SK-N-SH (cell line): ENCODE results near the gene SLC13A2. TPM values are rescaled to one million over a fixed set of nuclear protein-coding genes. Genes with fewer than 3 reads are reported as not detected.

Experiments used
- CTCF ChIA-PET: fragments of 300-600, 350-600 bp; formaldehyde crosslinking; extraction: SDS; loops from one replicate; lab custom pipeline; 2021; lab: Yijun Ruan, JAX
- POLR2A ChIA-PET: fragments of 350-600 bp; sonication (Branson Sonifier 250); formaldehyde crosslinking; extraction: SDS; loops from one replicate; lab custom pipeline; 2020; ENCODE audit warnings: antibody characterized with exemption, inconsistent platforms; lab: Yijun Ruan, JAX
- DNase-seq: peaks from one replicate; pipeline ENCODE4 v3.0.0; 2012
- H2AFZ ChIP-seq: fragments of 200-600 bp; sonication (generic); 2 replicates; pipeline ENCODE4 v1.8.1; 2016; ENCODE audit warnings: antibody characterized with exemption, mild to moderate bottlenecking, low read depth
- H3F3A ChIP-seq: fragments of 200-600 bp; sonication (generic); replicated peaks from 2 replicates; pipeline ENCODE3; 2016; ENCODE audit warnings: antibody characterized with exemption, mild to moderate bottlenecking; ENCODE audit not compliant: insufficient read depth
- H3K27ac ChIP-seq, 2 experiments: fragments of 200-500 bp in 1 of 2; fragments of 200-600 bp in 1 of 2; sonication (Bioruptor generic) in 1 of 2; sonication (generic), shearing (Covaris generic) in 1 of 2; 2 replicates each; pipeline versions ENCODE4 v1.5.1 to v1.6.1; 2014 to 2016; ENCODE audit warnings: low read depth in 2 of 2, inconsistent platforms in 1 of 2, low read length in 1 of 2, mild to moderate bottlenecking in 1 of 2, mixed read lengths in 1 of 2
- H3K27me3 ChIP-seq: fragments of 200-600 bp; sonication (generic), shearing (Covaris generic); 2 replicates; pipeline ENCODE4 v1.6.1; 2016; ENCODE audit warnings: mixed run types; ENCODE audit not compliant: insufficient read depth
- H3K36me3 ChIP-seq, 2 experiments: fragments of 200-500 bp in 1 of 2; fragments of 200-600 bp in 1 of 2; sonication (Bioruptor generic) in 1 of 2; sonication (generic) in 1 of 2; replicated peaks in 1 of 2; 2 replicates each; pipeline versions ENCODE3 to v1.5.1; 2014 to 2016; ENCODE audit warnings: low read length in 1 of 2, mild to moderate bottlenecking in 1 of 2; ENCODE audit not compliant: insufficient read depth in 2 of 2, control insufficient read depth in 1 of 2
- H3K4me1 ChIP-seq, 2 experiments: fragments of 200-500 bp in 1 of 2; fragments of 200-600 bp in 1 of 2; sonication (Bioruptor generic) in 1 of 2; sonication (generic), shearing (Covaris generic) in 1 of 2; 2 replicates each; pipeline versions ENCODE4 v1.5.1 to v1.6.1; 2014 to 2016; ENCODE audit warnings: low read depth in 1 of 2, low read length in 1 of 2, mixed run types in 1 of 2; ENCODE audit not compliant: insufficient read depth in 2 of 2, control insufficient read depth in 1 of 2
- H3K4me2 ChIP-seq: fragments of 200-600 bp; sonication (generic), shearing (Covaris generic); 2 replicates; pipeline ENCODE4 v1.6.1; 2017; ENCODE audit warnings: mixed run types
- H3K4me3 ChIP-seq, 2 experiments: fragments of 200-500 bp in 1 of 2; fragments of 200-600 bp in 1 of 2; sonication (Bioruptor generic) in 1 of 2; sonication (generic), shearing (Covaris generic) in 1 of 2; 2 replicates each; pipeline versions ENCODE4 v1.5.1 to v1.8.1; 2014 to 2016; ENCODE audit warnings: low read depth in 2 of 2, inconsistent platforms in 1 of 2, low read length in 1 of 2, mild to moderate bottlenecking in 1 of 2, mixed read lengths in 1 of 2, moderate library complexity in 1 of 2
- H3K79me2 ChIP-seq: fragments of 200-600 bp; sonication (generic); 2 replicates; pipeline ENCODE4 v1.8.1; 2017; ENCODE audit warnings: mild to moderate bottlenecking; ENCODE audit not compliant: insufficient read depth
- H3K9ac ChIP-seq: fragments of 200-600 bp; sonication (generic); 2 replicates; pipeline ENCODE4 v1.6.1; 2017; ENCODE audit warnings: mixed run types
- H3K9me2 ChIP-seq: fragments of 200-600 bp; sonication (generic); 2 replicates; pipeline ENCODE4 v1.6.1; 2017; ENCODE audit warnings: mixed run types
- H3K9me3 ChIP-seq: fragments of 200-600 bp; sonication (generic); 2 replicates; pipeline ENCODE4 v1.6.1; 2017; ENCODE audit warnings: mixed run types, mild to moderate bottlenecking, moderate library complexity
- H4K20me1 ChIP-seq: fragments of 200-600 bp; sonication (generic); 2 replicates; pipeline ENCODE4 v1.6.1; 2017; ENCODE audit warnings: mild to moderate bottlenecking, mixed run types; ENCODE audit not compliant: insufficient read depth
- ELF1 ChIP-seq: IDR thresholded peaks from 2 replicates; pipeline ENCODE4 v1.4.0; 2012
- EP300 ChIP-seq, 2 experiments: IDR thresholded peaks; 2 replicates each; pipeline versions ENCODE4 v1.4.0 to v1.6.1; 2012; ENCODE audit warnings: borderline replicate concordance in 1 of 2, low read depth in 1 of 2, low read length in 1 of 2
- EZH2phosphoT487 ChIP-seq: fragments of 200-600 bp; sonication (generic); IDR thresholded peaks from 2 replicates; pipeline ENCODE4 v1.6.1; 2017; ENCODE audit warnings: low read depth, mixed run types, mild to moderate bottlenecking, antibody characterized with exemption, moderate library complexity, borderline replicate concordance
- FOXJ3 ChIP-seq: sonication (generic); formaldehyde crosslinking; IDR thresholded peaks from 2 replicates; pipeline ENCODE4 v1.5.1; 2020; ENCODE audit warnings: mild to moderate bottlenecking, missing genetic modification reagents
- FOXM1 ChIP-seq: IDR thresholded peaks from 2 replicates; pipeline ENCODE4 v1.4.0; 2012; ENCODE audit warnings: low read depth, mild to moderate bottlenecking
- GABPA ChIP-seq: IDR thresholded peaks from 2 replicates; pipeline ENCODE4 v1.4.0; 2012; ENCODE audit warnings: low read depth, mild to moderate bottlenecking
- GATA2 ChIP-seq: sonication (generic); formaldehyde crosslinking; IDR thresholded peaks from 2 replicates; pipeline ENCODE4 v1.5.0; 2020; ENCODE audit warnings: mild to moderate bottlenecking, missing genetic modification reagents
- IRF3 ChIP-seq: fragments of 150-350 bp; IDR thresholded peaks from 2 replicates; pipeline ENCODE4 v1.6.1; 2016; ENCODE audit warnings: mild to moderate bottlenecking, low read depth, low read length
- PBX3 ChIP-seq: IDR thresholded peaks from 2 replicates; pipeline ENCODE4; 2012
- POLR2AphosphoS5 ChIP-seq: IDR thresholded peaks from 2 replicates; pipeline ENCODE4 v1.6.1; 2012; ENCODE audit warnings: low read depth, low read length
- USF1 ChIP-seq: IDR thresholded peaks from 2 replicates; pipeline ENCODE4 v1.4.0; 2012; ENCODE audit warnings: low read depth, borderline replicate concordance
- YY1 ChIP-seq: IDR thresholded peaks from 2 replicates; pipeline ENCODE4 v1.4.0; 2012; ENCODE audit warnings: low read depth, mild to moderate bottlenecking
- ZBTB33 ChIP-seq: IDR thresholded peaks from 2 replicates; pipeline ENCODE4 v1.4.0; 2012; ENCODE audit warnings: low read depth, borderline replicate concordance
- WGBS: methylation state at CpG from one replicate; pipeline ENCODE4 v1.1.6; 2017; ENCODE audit warnings: low lambda C conversion rate; 5-methylcytosine and 5-hydroxymethylcytosine counted together
- polyA plus RNA-seq, 3 experiments: library from polyadenylated mRNA; depleted of rRNA; stranded (reverse); fragments of >200 nt; gene quantifications; 2 replicates each; pipeline ENCODE4 v1.2.3, GENCODE V29; 2012

Gene SLC13A2
- polyA plus RNA-seq, 1 of the 3 experiments (the other 2 are of a cell fraction) = not detected

GRCh38 chr17:28537219-28537610 lies 63.8 kb downstream of the SLC13A2 start:
- H3K27me3 ChIP-seq = no peaks in the 10 kb centered on the region
- CTCF ChIA-PET = interaction anchor here (1.4 to 7.9 kb wide), 4 partner anchors 10 to 42 kb away, joined by 4 to 117 read pairs (median 26); no protein-coding TSS in a partner anchor
- TF ChIP-seq EP300 (IDR thresholded peaks at IDR 0.05; ENCODE audit: borderline replicate concordance in 1 of 2, low read depth in 1 of 2, low read length in 1 of 2) (no peak), USF1 (no peak), YY1 (no peak), FOXM1 (no peak), ELF1 (no peak), EZH2phosphoT487 (no peak), ZBTB33 (no peak), GABPA (no peak), FOXJ3 (CRISPR knock-in tag) (no peak), POLR2AphosphoS5 (no peak), GATA2 (no peak), IRF3 (no peak), PBX3 (no peak)
- TF ChIP-seq, all 33 proteins: peak for 0
- Histone ChIP-seq H3K4me2 (no peak overlapping the region), H3K9me2 (no peaks in the 10 kb centered on the region), H3F3A (no peaks in the 10 kb centered on the region), H4K20me1 (no peaks in the 10 kb centered on the region), H3K9ac (no peak overlapping the region), H3K4me3 (no peak overlapping the region), H3K36me3 (no peaks in the 10 kb centered on the region), H3K27ac (no peak overlapping the region), H3K9me3 (no peaks in the 10 kb centered on the region), H3K79me2 (no peaks in the 10 kb centered on the region), H3K4me1 (no peaks in the 10 kb centered on the region), H2AFZ (no peak overlapping the region)
- no peak for DNase-seq
- WGBS = 15% methylated on average over 3 of the region's 12 CpGs
- POLR2A ChIA-PET = no interaction called here
